ENCODE results near the gene OCIAD2. TPM values are rescaled to one million over a fixed set of nuclear protein-coding genes. Genes with fewer than 3 reads are reported as not detected.

The OCIAD2 gene
- polyA plus RNA-seq, 1 experiment = 34.2 TPM

- CTCF ChIA-PET = no interaction called here
- POLR2A ChIA-PET = no interaction called here
- TF ChIP-seq, protein P1, sequence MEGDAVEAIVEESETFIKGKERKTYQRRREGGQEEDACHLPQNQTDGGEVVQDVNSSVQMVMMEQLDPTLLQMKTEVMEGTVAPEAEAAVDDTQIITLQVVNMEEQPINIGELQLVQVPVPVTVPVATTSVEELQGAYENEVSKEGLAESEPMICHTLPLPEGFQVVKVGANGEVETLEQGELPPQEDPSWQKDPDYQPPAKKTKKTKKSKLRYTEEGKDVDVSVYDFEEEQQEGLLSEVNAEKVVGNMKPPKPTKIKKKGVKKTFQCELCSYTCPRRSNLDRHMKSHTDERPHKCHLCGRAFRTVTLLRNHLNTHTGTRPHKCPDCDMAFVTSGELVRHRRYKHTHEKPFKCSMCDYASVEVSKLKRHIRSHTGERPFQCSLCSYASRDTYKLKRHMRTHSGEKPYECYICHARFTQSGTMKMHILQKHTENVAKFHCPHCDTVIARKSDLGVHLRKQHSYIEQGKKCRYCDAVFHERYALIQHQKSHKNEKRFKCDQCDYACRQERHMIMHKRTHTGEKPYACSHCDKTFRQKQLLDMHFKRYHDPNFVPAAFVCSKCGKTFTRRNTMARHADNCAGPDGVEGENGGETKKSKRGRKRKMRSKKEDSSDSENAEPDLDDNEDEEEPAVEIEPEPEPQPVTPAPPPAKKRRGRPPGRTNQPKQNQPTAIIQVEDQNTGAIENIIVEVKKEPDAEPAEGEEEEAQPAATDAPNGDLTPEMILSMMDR (IDR thresholded peaks at IDR 0.05; ENCODE audit: insufficient read depth, low read depth, low read length) = no peak
- no peaks in the 10 kb centered on the region; the same call in none of the 2 replicates for H3K36me3 ChIP-seq (ENCODE audit: control insufficient read depth, insufficient read depth, low read length)
- no peaks in the 10 kb centered on the region for H3K27me3 ChIP-seq (ENCODE audit: control insufficient read depth, insufficient read depth, low read length)
- H3K4me3 ChIP-seq (ENCODE audit: low read depth, low read length) = no peak overlapping the region
- DNase-seq (ENCODE audit: low read depth) = no peak
Measured at GRCh38 chr4:48841045-48841827, 65.3 kb downstream of the OCIAD2 start.

- DNase-seq (ENCODE audit: low read depth) = no peak
- Histone ChIP-seq H3K4me3 (ENCODE audit: low read depth, low read length) (no peak overlapping the region), H3K27me3 (ENCODE audit: control insufficient read depth, insufficient read depth, low read length) (no peaks in the 10 kb centered on the region), H3K36me3 (ENCODE audit: control insufficient read depth, insufficient read depth, low read length) (peaks cover 8% of the 10 kb centered on the region)
- CTCF ChIA-PET = interaction anchor here (0.7 to 0.9 kb wide), 3 partner anchors 149 to 258 kb away, joined by 3 to 4 read pairs (median 4); no protein-coding TSS in a partner anchor
- TF ChIP-seq, protein P1 (IDR thresholded peaks at IDR 0.05; ENCODE audit: insufficient read depth, low read depth, low read length) = no peak
- POLR2A ChIA-PET = no interaction called here
Measured at GRCh38 chr4:48836658-48837057, 69.9 kb downstream of the OCIAD2 start.

Small RNAs within 50 kb of the gene (small RNA-seq; reads per million reads assigned to genes)
- gene AC020593.1 (ENCODE audit: insufficient read length, low read depth, low replicate concordance) (not detected), gene RNU6-158P (ENCODE audit: insufficient read length, low read depth, low replicate concordance) (not detected)

Other genes with a start within 250 kb of the OCIAD2 start
- gene FRYL, start 126.5 kb downstream of the OCIAD2 start, polyA plus RNA-seq (2011; rRNA removed) = 12.6 and 19.7 TPM in 2 replicates
- gene OCIAD1, start 75.7 kb downstream of the OCIAD2 start, polyA plus RNA-seq (2011; rRNA removed) = 103 and 162 TPM in 2 replicates
- gene CWH43, start 79.5 kb upstream of the OCIAD2 start, polyA plus RNA-seq (2011; rRNA removed) = not detected in 2 replicates